Measurements from ENCODE around the gene COL2A1. TPM values are rescaled to one million over a fixed set of nuclear protein-coding genes. Genes with fewer than 3 reads are reported as not detected.

COL2A1 gene
- total RNA-seq, 1 donor from 2014 or later, result not detected

DNA sequence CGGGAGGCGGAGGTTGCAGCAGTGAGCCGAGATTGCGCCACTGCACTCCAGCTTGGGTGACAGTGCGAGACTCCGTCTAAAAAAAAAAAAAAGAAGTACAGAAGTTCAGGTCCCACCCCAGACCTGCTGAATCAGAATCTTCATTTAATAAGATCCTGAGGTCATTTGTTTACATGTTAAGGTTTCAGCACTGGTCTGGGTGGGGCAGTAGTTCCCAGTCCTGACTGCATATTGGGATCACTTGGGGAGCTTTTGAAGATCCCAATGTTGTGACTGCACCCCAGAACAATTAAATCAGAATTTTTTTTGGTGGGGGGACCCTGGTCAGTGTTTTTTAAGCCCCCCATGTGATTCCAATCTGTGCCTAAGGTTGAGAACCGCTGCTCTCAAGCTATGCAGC lies 11.7 kb upstream of the COL2A1 start:
- TF ChIP-seq, protein P1, sequence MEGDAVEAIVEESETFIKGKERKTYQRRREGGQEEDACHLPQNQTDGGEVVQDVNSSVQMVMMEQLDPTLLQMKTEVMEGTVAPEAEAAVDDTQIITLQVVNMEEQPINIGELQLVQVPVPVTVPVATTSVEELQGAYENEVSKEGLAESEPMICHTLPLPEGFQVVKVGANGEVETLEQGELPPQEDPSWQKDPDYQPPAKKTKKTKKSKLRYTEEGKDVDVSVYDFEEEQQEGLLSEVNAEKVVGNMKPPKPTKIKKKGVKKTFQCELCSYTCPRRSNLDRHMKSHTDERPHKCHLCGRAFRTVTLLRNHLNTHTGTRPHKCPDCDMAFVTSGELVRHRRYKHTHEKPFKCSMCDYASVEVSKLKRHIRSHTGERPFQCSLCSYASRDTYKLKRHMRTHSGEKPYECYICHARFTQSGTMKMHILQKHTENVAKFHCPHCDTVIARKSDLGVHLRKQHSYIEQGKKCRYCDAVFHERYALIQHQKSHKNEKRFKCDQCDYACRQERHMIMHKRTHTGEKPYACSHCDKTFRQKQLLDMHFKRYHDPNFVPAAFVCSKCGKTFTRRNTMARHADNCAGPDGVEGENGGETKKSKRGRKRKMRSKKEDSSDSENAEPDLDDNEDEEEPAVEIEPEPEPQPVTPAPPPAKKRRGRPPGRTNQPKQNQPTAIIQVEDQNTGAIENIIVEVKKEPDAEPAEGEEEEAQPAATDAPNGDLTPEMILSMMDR (IDR thresholded peaks at IDR 0.05), result no peak
- Histone ChIP-seq H3K27ac (no peak overlapping the region), H3K4me3 (no peak overlapping the region), H3K36me3 (no peaks in the 10 kb centered on the region), H3K27me3 (peaks cover 2% of the 10 kb centered on the region), H3K9me3 (no peaks in the 10 kb centered on the region), H3K4me1 (no peaks in the 10 kb centered on the region)
- ATAC-seq (no peak), DNase-seq (no peak)
- intact Hi-C loops (cut with DNase I), result no loop called here

DNA sequence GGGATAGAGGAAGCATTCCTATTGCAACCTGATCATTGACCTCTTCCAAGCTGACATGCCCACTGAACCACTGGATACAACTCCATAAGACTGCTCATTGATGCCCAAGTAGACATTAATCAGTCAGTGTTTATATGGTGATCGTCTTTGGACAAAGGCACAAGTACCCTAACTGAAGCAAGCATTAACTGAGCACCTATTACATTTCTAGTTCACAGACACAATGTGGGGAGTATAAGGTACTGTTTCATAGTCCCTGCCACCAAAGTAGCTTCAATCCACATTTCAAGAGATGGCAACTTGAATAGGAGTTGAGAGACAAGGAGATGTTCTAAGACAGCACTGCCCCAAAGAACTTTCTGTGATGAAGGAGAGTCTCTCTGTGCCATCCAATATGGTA lies 10.9 kb upstream of the COL2A1 start:
- ATAC-seq, result no peak
- Histone ChIP-seq H3K4me1 (no peaks in the 10 kb centered on the region), H3K9me3 (no peaks in the 10 kb centered on the region), H3K27me3 (no peaks in the 10 kb centered on the region), H3K36me3 (no peaks in the 10 kb centered on the region), H3K4me3 (no peak overlapping the region), H3K27ac (no peak overlapping the region)
- TF ChIP-seq, protein P1 (IDR thresholded peaks at IDR 0.05), result no peak
- no peak for DNase-seq
- intact Hi-C loops (cut with DNase I), result no loop called here

DNA sequence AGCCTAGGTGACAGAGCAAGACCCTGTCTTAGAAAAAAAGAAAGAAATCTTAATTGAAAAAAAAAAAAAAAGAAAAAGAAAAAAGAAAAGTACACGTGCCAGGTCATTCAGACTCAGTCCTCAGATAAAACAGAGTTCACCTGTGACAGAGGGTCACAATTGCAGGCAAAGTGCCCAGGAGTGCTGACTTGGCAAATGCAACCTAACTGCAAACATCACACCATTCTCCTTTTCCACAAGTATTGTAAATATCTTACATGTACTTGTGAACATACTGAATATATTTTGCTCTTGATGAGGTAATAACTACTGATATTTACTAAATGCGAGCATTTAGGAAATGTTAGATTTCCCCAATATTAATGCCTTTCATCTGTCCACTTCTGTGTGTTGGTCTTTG lies 9.0 kb upstream of the COL2A1 start:
- Histone ChIP-seq H3K27me3 (peaks cover 9% of the 10 kb centered on the region), H3K9me3 (no peaks in the 10 kb centered on the region), H3K36me3 (no peaks in the 10 kb centered on the region), H3K4me3 (no peak overlapping the region), H3K4me1 (no peaks in the 10 kb centered on the region), H3K27ac (no peak overlapping the region)
- intact Hi-C loops (cut with DNase I), result no loop called here
- DNase-seq (no peak), ATAC-seq (no peak)
- TF ChIP-seq, protein P1 (IDR thresholded peaks at IDR 0.05), result no peak

DNA sequence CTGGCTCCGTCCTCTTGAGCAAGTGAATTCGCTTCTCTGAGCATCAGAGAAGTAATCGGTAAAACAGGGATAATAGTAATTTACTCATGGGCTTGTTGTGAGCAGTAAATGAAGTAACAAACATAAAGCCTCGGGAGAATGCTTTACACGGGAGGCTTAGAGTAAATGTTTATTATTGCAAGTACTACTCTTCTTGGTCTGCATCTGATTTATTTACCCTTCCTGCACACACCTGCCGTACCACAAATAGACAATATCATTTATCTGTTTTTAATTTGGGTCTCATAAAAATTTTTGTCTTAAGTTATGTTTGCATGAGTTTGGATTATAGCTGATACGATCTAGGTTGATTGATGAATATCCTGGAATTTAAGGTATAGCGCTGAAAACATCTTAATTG lies 7.8 kb upstream of the COL2A1 start:
- no peak overlapping the region for H3K4me3 ChIP-seq
- TF ChIP-seq, protein P1 (IDR thresholded peaks at IDR 0.05), result no peak
- intact Hi-C loops (cut with DNase I), result no loop called here
- ATAC-seq (no peak), DNase-seq (no peak)
- no peak overlapping the region for H3K27ac ChIP-seq
- no peaks in the 10 kb centered on the region for H3K9me3 ChIP-seq
- H3K27me3 ChIP-seq, result peaks cover 16% of the 10 kb centered on the region
- H3K4me1 ChIP-seq, result no peaks in the 10 kb centered on the region
- H3K36me3 ChIP-seq, result no peaks in the 10 kb centered on the region

DNA sequence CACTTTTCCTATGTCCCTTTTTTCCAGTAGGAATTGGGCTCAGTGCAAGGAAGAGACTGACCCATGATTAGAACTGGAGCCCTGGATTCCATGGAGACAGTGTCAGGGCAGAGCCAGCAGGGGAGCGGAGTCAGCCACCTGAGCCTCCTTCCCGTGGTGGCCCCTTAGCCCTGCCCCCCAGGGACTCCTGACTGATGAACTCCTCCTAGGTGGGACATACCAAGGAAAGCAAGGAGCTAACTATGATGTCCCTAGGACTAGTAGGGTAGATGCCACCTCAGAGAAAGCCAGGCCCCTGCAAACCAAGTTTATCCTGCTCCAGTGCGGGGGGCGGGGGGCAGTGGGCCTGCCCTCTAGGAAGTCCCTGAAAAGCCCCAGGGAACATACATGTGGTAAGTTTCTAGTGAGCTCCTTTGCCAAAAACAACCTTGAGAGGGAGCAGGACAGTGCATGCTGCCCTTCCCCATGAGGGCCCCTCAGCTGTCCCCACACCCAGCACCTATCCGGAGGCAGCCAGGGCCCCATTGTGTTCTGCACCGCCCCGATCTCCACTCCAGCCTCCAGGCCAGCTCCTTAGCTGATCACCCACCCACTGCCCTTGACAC lies 6.2 kb upstream of the COL2A1 start:
- TF ChIP-seq, protein P1 (IDR thresholded peaks at IDR 0.05), result no peak
- H3K4me3 ChIP-seq, result no peak overlapping the region
- H3K27ac ChIP-seq, result no peak overlapping the region
- H3K9me3 ChIP-seq, result no peaks in the 10 kb centered on the region
- intact Hi-C loops (cut with DNase I), result no loop called here
- DNase-seq (no peak), ATAC-seq (no peak)
- no peaks in the 10 kb centered on the region for H3K36me3 ChIP-seq
- H3K4me1 ChIP-seq, result no peaks in the 10 kb centered on the region
- H3K27me3 ChIP-seq, result peaks cover 32% of the 10 kb centered on the region

DNA sequence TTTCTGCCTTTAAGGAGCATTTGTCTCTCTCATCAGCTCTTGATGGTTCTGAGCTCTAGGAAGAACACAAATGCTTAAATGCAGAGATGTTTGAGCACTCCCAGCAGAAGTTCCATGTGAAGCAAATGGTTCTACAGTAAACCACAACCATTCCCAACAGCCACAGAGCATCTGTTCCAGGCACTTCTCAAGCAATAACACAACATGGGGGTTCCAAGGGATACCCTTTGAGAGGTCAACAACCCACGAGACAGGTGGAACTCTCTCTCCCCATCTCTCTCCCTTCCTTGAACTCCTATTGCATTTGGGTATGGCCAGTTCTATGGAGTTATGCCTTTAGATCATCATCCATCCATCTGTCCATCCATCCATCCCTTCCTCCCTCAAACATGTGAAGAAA lies 5.2 kb upstream of the COL2A1 start:
- TF ChIP-seq, protein P1 (IDR thresholded peaks at IDR 0.05), result no peak
- Histone ChIP-seq H3K9me3 (no peaks in the 10 kb centered on the region), H3K4me3 (no peak overlapping the region), H3K36me3 (no peaks in the 10 kb centered on the region), H3K4me1 (peaks cover 7% of the 10 kb centered on the region), H3K27me3 (peaks cover 42% of the 10 kb centered on the region), H3K27ac (no peak overlapping the region)
- ATAC-seq, result no peak
- intact Hi-C loops (cut with DNase I), result no loop called here
- no peak for DNase-seq
